NT2/D1 (cell line): ENCODE results near the gene PEX26.

ENCODE experiments used
- DNase-seq: peaks from one replicate; pipeline ENCODE4 v3.0.0-alpha.2; 2011; ENCODE audit warnings: low read depth, low spot score
- H3K27me3 ChIP-seq: 2 replicates; pipeline ENCODE4 v1.6.0; 2011; ENCODE audit warnings: mild to moderate bottlenecking; ENCODE audit not compliant: insufficient read length, insufficient read depth
- H3K36me3 ChIP-seq: 2 replicates; pipeline ENCODE4 v1.6.1; 2011; ENCODE audit warnings: mild to moderate bottlenecking, low read length, mixed read lengths; ENCODE audit not compliant: insufficient read depth, insufficient read length
- H3K4me1 ChIP-seq: 2 replicates; pipeline ENCODE4 v1.5.1; 2011; ENCODE audit not compliant: insufficient read depth, insufficient read length
- H3K4me3 ChIP-seq: 2 replicates; pipeline ENCODE4 v1.5.1; 2011; ENCODE audit warnings: low read depth; ENCODE audit not compliant: insufficient read length
- H3K9ac ChIP-seq: 2 replicates; pipeline ENCODE4 v1.6.0; 2011; ENCODE audit warnings: low read depth; ENCODE audit not compliant: insufficient read length
- H3K9me3 ChIP-seq: 2 replicates; pipeline ENCODE4 v1.5.1; 2011; ENCODE audit warnings: mild to moderate bottlenecking, low read length; ENCODE audit not compliant: insufficient read depth
- SUZ12 ChIP-seq: IDR thresholded peaks from 2 replicates; pipeline ENCODE4 v1.6.1; 2011; ENCODE audit not compliant: insufficient read length, insufficient read depth; ENCODE audit errors: extremely low read depth
- YY1 ChIP-seq: IDR thresholded peaks from 2 replicates; pipeline ENCODE4 v1.6.1; 2011; ENCODE audit not compliant: insufficient read length, insufficient read depth
- ZNF274 ChIP-seq: IDR thresholded peaks from 2 replicates; pipeline ENCODE4 v1.6.1; 2011; ENCODE audit warnings: mild to moderate bottlenecking, low read depth, low read length

The PEX26 gene

DNA sequence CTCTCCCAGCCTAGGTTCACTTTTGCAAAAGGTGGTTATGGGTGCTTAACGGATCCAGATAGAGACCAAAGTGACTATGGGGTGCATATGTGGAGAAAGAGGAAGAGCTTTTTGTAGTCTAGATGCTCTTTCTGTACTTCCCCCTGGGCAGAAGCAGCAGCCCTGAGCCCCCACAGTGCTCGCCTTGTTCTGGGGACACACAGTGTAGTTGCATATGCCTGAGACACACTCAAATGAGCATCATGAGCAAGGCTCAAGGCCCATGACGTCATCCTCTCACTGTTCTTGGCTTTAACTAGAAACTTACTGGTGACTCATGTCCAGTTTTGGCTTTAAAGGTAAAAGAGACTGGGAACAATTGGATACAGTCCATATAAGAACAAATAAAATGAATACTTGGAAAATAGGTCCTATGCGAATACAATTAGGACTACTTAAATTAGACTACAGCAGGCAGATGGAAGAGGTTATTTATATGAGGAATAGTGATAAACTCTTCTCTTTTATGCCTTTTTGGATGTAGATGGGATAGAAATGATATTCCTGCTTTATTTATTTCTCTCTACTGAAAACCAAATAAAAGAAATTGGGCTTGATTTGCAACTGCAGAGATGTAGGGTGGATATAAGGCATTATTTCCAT is 20.1 kb upstream of the PEX26 start:
- no peaks in the 10 kb centered on the region for H3K27me3 ChIP-seq
- no peak overlapping the region for H3K9ac ChIP-seq
- no peak overlapping the region for H3K4me3 ChIP-seq
- peaks cover 7% of the 10 kb centered on the region for H3K4me1 ChIP-seq
- H3K36me3 ChIP-seq = no peaks in the 10 kb centered on the region
- DNase-seq = no peak
- no peak for TF ChIP-seq ZNF274
- no peak for TF ChIP-seq SUZ12
- TF ChIP-seq YY1 = no peak
- H3K9me3 ChIP-seq = peaks cover 4% of the 10 kb centered on the region; the same call in 1 of the 2 replicates

DNA sequence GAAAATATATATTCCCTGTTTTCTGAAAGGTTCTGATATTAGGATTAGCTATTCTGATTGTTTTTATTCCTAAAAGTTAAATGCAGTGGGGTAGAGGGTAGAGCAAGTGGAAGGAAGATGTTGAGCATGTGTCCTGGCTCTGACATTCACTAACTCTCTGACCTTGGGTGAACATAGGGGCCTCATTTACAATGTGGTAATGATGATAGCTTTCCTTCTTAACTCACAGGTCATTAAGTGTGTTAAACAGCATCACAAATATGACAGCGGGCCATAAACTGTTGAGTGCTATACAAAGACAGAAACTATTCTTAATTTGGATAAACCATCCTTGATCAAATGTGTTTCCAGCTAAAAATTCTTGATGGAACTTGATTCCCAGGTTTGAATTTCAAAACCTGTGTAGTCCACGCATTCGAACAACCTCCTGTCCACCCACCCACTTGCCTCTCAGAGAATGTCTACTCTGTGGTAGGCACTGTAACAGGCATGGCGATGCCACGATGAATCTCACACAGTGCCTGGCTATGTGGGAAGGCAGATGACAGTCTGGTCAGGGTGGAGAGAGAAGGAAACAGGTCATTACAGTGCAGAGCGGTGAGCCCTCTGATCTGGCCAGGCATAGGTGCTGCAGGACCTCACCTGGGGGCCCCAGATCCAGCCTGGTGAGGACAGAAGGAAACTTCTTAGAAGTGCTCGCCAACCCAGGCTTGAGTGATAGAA is 19.3 kb upstream of the PEX26 start:
- peaks cover 7% of the 10 kb centered on the region for H3K4me1 ChIP-seq
- no peak for DNase-seq
- no peaks in the 10 kb centered on the region for H3K27me3 ChIP-seq
- no peaks in the 10 kb centered on the region for H3K36me3 ChIP-seq
- no peak overlapping the region for H3K4me3 ChIP-seq
- TF ChIP-seq ZNF274 = no peak
- TF ChIP-seq YY1 = no peak
- TF ChIP-seq SUZ12 = no peak
- no peak overlapping the region for H3K9ac ChIP-seq
- H3K9me3 ChIP-seq = peaks cover 4% of the 10 kb centered on the region; the same call in 1 of the 2 replicates

DNA sequence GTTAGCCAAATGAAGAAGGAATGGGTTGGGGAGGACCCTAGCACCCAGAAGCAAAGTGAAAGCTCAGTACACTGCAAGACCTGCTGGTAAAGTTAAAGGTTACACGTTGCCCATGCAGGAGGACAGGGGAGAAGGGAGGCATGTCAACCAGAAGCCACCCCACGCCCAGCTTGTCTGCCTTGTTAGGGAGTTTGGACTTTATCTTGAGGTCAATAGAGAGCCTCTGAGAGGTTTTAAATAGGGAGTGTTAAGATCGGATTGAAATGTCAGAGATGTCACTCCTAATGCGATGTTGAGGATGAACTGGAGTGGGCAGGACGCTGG is 18.7 kb upstream of the PEX26 start:
- H3K4me1 ChIP-seq = peaks cover 5% of the 10 kb centered on the region
- H3K4me3 ChIP-seq = no peak overlapping the region
- TF ChIP-seq SUZ12 (no peak), ZNF274 (no peak), YY1 (no peak)
- no peaks in the 10 kb centered on the region for H3K36me3 ChIP-seq
- H3K9me3 ChIP-seq = 0 out of 2 replicates have a peak, but pooled peaks cover under 1% of the 10 kb centered on the region
- no peaks in the 10 kb centered on the region for H3K27me3 ChIP-seq
- H3K9ac ChIP-seq = no peak overlapping the region
- DNase-seq = no peak

DNA sequence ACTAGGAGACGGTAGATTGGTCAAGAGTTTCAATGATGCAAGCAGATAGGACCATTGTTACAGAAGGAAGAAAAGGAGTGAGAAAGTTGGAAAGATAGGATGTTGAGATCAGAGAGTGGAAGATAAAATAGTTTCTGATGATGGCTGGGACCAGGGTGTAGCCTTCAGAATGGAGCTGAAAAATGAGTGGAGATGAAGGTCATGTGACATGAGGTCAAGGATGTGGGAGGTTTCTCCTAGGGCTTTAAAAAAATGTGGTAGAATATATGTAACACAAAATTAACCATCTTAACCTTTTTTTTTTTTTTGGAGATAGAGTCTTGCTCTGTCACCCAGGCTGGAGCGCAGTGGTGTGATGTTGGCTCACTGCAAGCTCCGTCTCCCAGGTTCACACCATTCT is 18.3 kb upstream of the PEX26 start:
- Histone ChIP-seq H3K27me3 (no peaks in the 10 kb centered on the region), H3K9me3 (no peaks in the 10 kb centered on the region), H3K4me3 (no peak overlapping the region), H3K4me1 (peaks cover 5% of the 10 kb centered on the region), H3K9ac (no peak overlapping the region), H3K36me3 (no peaks in the 10 kb centered on the region)
- DNase-seq = no peak
- TF ChIP-seq ZNF274 = no peak
- TF ChIP-seq SUZ12 = no peak
- no peak for TF ChIP-seq YY1

DNA sequence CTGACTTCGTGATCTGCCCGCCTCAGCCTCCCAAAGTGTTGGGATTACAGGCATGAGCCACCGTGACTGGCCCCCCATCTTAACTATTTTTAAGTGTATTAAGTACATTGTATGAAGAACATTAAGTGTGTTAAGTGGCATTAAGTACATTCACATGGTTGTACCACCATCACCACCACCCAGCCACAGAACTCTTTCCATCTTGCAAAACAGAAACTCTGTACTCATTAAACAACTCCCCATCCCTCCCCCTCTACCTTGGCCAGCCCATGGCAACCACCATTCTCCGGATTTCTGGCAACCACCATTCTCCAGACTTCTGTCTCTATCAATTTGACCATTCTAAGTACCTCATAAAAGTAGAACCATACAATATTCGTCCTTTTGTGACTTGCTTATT is 17.8 kb upstream of the PEX26 start:
- Histone ChIP-seq H3K36me3 (no peaks in the 10 kb centered on the region), H3K4me1 (peaks cover 5% of the 10 kb centered on the region), H3K4me3 (no peak overlapping the region), H3K9ac (no peak overlapping the region), H3K9me3 (no peaks in the 10 kb centered on the region), H3K27me3 (no peaks in the 10 kb centered on the region)
- TF ChIP-seq SUZ12 = no peak
- no peak for TF ChIP-seq YY1
- no peak for TF ChIP-seq ZNF274
- no peak for DNase-seq

DNA sequence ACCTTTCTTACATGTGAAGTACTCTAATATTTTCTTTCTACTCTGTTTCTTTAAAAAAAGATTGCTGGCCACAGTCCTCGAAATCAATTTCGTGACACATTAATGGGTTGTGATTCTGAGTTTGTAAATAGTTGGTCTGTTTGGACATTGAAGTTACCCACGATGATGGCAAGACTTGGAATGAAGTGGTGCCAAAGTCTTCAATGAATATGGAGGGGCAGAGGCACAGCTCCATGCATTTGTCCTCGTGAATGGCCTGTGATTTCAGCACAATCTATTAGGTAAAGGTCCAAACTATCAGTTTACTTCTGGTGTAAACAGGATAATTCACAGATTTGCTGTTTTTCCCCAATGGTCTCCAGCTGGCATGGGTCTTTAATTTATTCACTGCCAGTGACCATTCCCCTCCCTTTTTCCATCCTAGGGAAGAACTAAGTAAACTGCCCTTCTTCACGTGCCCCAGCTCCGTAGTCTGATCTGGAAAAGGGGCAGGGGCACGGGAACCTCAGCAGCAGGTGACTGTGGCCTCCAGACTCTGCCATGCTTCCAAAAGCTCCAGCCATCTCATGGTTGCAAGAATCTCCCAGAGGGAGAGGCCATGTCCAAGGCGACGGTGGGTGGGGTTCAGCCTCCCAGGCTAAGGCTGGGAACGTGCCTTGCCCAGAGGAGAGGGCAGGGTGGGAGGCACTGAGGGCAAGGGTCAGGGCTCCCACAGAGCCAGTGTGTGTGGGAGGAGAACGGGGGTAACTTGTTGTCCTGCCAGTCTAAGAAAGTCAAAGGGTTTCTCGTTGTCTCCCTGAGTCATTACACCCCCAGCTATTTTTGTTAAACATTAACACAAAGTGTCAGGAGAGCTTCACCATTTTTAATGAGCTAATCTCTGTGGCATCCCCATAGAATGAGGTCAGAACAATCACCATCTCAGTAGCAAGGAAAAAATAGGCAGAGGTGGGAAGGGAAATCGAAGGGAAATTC is 16.9 kb upstream of the PEX26 start:
- no peaks in the 10 kb centered on the region for H3K36me3 ChIP-seq
- H3K4me1 ChIP-seq = peaks cover 5% of the 10 kb centered on the region
- DNase-seq = no peak
- no peaks in the 10 kb centered on the region for H3K27me3 ChIP-seq
- TF ChIP-seq ZNF274 (no peak), SUZ12 (no peak), YY1 (no peak)
- no peak overlapping the region for H3K9ac ChIP-seq
- H3K4me3 ChIP-seq = no peak overlapping the region
- no peaks in the 10 kb centered on the region for H3K9me3 ChIP-seq
